ENCODE measurements around the gene TMEM176A.

Gene TMEM176A

GRCh38 chr7:150814328-150815001 is 13.9 kb downstream of the TMEM176A start:
- DNase-seq, result no peak
- no peak overlapping the region for H3K27ac ChIP-seq (ENCODE audit: insufficient read depth, low read length, poor library complexity, severe bottlenecking)
- H3K4me3 ChIP-seq (ENCODE audit: insufficient read depth, low read depth, low read length, poor library complexity, severe bottlenecking), result no peak overlapping the region
- H3K36me3 ChIP-seq (ENCODE audit: control insufficient read depth, insufficient read depth, low read length), result no peaks in the 10 kb centered on the region
- no peaks in the 10 kb centered on the region for H3K27me3 ChIP-seq (replicated peaks; ENCODE audit: control insufficient read depth, insufficient read depth, low read length, poor library complexity, severe bottlenecking)
- H3K4me1 ChIP-seq (ENCODE audit: control insufficient read depth, insufficient read depth, low read length, poor library complexity, severe bottlenecking), result no peaks in the 10 kb centered on the region
- no peaks in the 10 kb centered on the region for H3K9me3 ChIP-seq (ENCODE audit: control insufficient read depth, low read length)

- Histone ChIP-seq H3K9me3 (ENCODE audit: control insufficient read depth, low read length) (no peaks in the 10 kb centered on the region), H3K36me3 (ENCODE audit: control insufficient read depth, insufficient read depth, low read length) (no peaks in the 10 kb centered on the region), H3K4me3 (ENCODE audit: insufficient read depth, low read depth, low read length, poor library complexity, severe bottlenecking) (no peak overlapping the region), H3K27me3 (replicated peaks; ENCODE audit: control insufficient read depth, insufficient read depth, low read length, poor library complexity, severe bottlenecking) (no peaks in the 10 kb centered on the region), H3K27ac (ENCODE audit: insufficient read depth, low read length, poor library complexity, severe bottlenecking) (no peak overlapping the region), H3K4me1 (ENCODE audit: control insufficient read depth, insufficient read depth, low read length, poor library complexity, severe bottlenecking) (no peaks in the 10 kb centered on the region)
- no peak for DNase-seq
Measured at GRCh38 chr7:150818971-150819370, 18.4 kb downstream of the TMEM176A start.

- Histone ChIP-seq H3K27me3 (replicated peaks; ENCODE audit: control insufficient read depth, insufficient read depth, low read length, poor library complexity, severe bottlenecking) (no peaks in the 10 kb centered on the region), H3K9me3 (ENCODE audit: control insufficient read depth, low read length) (no peaks in the 10 kb centered on the region), H3K36me3 (ENCODE audit: control insufficient read depth, insufficient read depth, low read length) (no peaks in the 10 kb centered on the region), H3K27ac (ENCODE audit: insufficient read depth, low read length, poor library complexity, severe bottlenecking) (no peak overlapping the region), H3K4me1 (ENCODE audit: control insufficient read depth, insufficient read depth, low read length, poor library complexity, severe bottlenecking) (no peaks in the 10 kb centered on the region), H3K4me3 (ENCODE audit: insufficient read depth, low read depth, low read length, poor library complexity, severe bottlenecking) (no peak overlapping the region)
- no peak for DNase-seq
Measured at GRCh38 chr7:150820148-150820547, 19.6 kb downstream of the TMEM176A start.

- H3K27ac ChIP-seq (ENCODE audit: insufficient read depth, low read length, poor library complexity, severe bottlenecking), result no peak overlapping the region
- DNase-seq, result no peak
Measured at GRCh38 chr7:150820578-150821198, 20.1 kb downstream of the TMEM176A start.

GRCh38 chr7:150823043-150823442 is 22.5 kb downstream of the TMEM176A start:
- no peak overlapping the region for H3K27ac ChIP-seq (ENCODE audit: insufficient read depth, low read length, poor library complexity, severe bottlenecking)
- H3K4me1 ChIP-seq (ENCODE audit: control insufficient read depth, insufficient read depth, low read length, poor library complexity, severe bottlenecking), result no peaks in the 10 kb centered on the region
- no peaks in the 10 kb centered on the region for H3K36me3 ChIP-seq (ENCODE audit: control insufficient read depth, insufficient read depth, low read length)
- H3K27me3 ChIP-seq (replicated peaks; ENCODE audit: control insufficient read depth, insufficient read depth, low read length, poor library complexity, severe bottlenecking), result no peaks in the 10 kb centered on the region
- H3K9me3 ChIP-seq (ENCODE audit: control insufficient read depth, low read length), result no peaks in the 10 kb centered on the region
- no peak overlapping the region for H3K4me3 ChIP-seq (ENCODE audit: insufficient read depth, low read depth, low read length, poor library complexity, severe bottlenecking)
- DNase-seq, result no peak

More at GRCh38 chr7:150820578-150821198, 20.1 kb downstream of the TMEM176A start:
- H3K4me3 ChIP-seq (ENCODE audit: insufficient read depth, low read depth, low read length, poor library complexity, severe bottlenecking), result no peak overlapping the region
- H3K4me1 ChIP-seq (ENCODE audit: control insufficient read depth, insufficient read depth, low read length, poor library complexity, severe bottlenecking), result no peaks in the 10 kb centered on the region
- no peaks in the 10 kb centered on the region for H3K27me3 ChIP-seq (replicated peaks; ENCODE audit: control insufficient read depth, insufficient read depth, low read length, poor library complexity, severe bottlenecking)
- H3K9me3 ChIP-seq (ENCODE audit: control insufficient read depth, low read length), result no peaks in the 10 kb centered on the region
- H3K36me3 ChIP-seq (ENCODE audit: control insufficient read depth, insufficient read depth, low read length), result no peaks in the 10 kb centered on the region

- DNase-seq, result no peak
- no peaks in the 10 kb centered on the region for H3K27me3 ChIP-seq (replicated peaks; ENCODE audit: control insufficient read depth, insufficient read depth, low read length, poor library complexity, severe bottlenecking)
- no peak overlapping the region for H3K27ac ChIP-seq (ENCODE audit: insufficient read depth, low read length, poor library complexity, severe bottlenecking)
- H3K9me3 ChIP-seq (ENCODE audit: control insufficient read depth, low read length), result no peaks in the 10 kb centered on the region
- H3K4me3 ChIP-seq (ENCODE audit: insufficient read depth, low read depth, low read length, poor library complexity, severe bottlenecking), result no peak overlapping the region
- no peaks in the 10 kb centered on the region for H3K4me1 ChIP-seq (ENCODE audit: control insufficient read depth, insufficient read depth, low read length, poor library complexity, severe bottlenecking)
- H3K36me3 ChIP-seq (ENCODE audit: control insufficient read depth, insufficient read depth, low read length), result no peaks in the 10 kb centered on the region
Measured at GRCh38 chr7:150823484-150824126, 23.0 kb downstream of the TMEM176A start.

GRCh38 chr7:150824379-150825177 is 24.0 kb downstream of the TMEM176A start:
- Histone ChIP-seq H3K36me3 (ENCODE audit: control insufficient read depth, insufficient read depth, low read length) (no peaks in the 10 kb centered on the region), H3K4me1 (ENCODE audit: control insufficient read depth, insufficient read depth, low read length, poor library complexity, severe bottlenecking) (no peaks in the 10 kb centered on the region), H3K4me3 (ENCODE audit: insufficient read depth, low read depth, low read length, poor library complexity, severe bottlenecking) (no peak overlapping the region), H3K9me3 (ENCODE audit: control insufficient read depth, low read length) (no peaks in the 10 kb centered on the region), H3K27me3 (replicated peaks; ENCODE audit: control insufficient read depth, insufficient read depth, low read length, poor library complexity, severe bottlenecking) (no peaks in the 10 kb centered on the region), H3K27ac (ENCODE audit: insufficient read depth, low read length, poor library complexity, severe bottlenecking) (no peak overlapping the region)
- no peak for DNase-seq

- Histone ChIP-seq H3K4me3 (ENCODE audit: insufficient read depth, low read depth, low read length, poor library complexity, severe bottlenecking) (no peak overlapping the region), H3K4me1 (ENCODE audit: control insufficient read depth, insufficient read depth, low read length, poor library complexity, severe bottlenecking) (no peaks in the 10 kb centered on the region), H3K27ac (ENCODE audit: insufficient read depth, low read length, poor library complexity, severe bottlenecking) (no peak overlapping the region), H3K27me3 (replicated peaks; ENCODE audit: control insufficient read depth, insufficient read depth, low read length, poor library complexity, severe bottlenecking) (no peaks in the 10 kb centered on the region), H3K36me3 (ENCODE audit: control insufficient read depth, insufficient read depth, low read length) (no peaks in the 10 kb centered on the region), H3K9me3 (ENCODE audit: control insufficient read depth, low read length) (no peaks in the 10 kb centered on the region)
- no peak for DNase-seq
Measured at GRCh38 chr7:150826061-150826849, 25.7 kb downstream of the TMEM176A start.

GRCh38 chr7:150828384-150828783 is 27.8 kb downstream of the TMEM176A start:
- no peaks in the 10 kb centered on the region for H3K9me3 ChIP-seq (ENCODE audit: control insufficient read depth, low read length)
- H3K27ac ChIP-seq (ENCODE audit: insufficient read depth, low read length, poor library complexity, severe bottlenecking), result no peak overlapping the region
- H3K4me3 ChIP-seq (ENCODE audit: insufficient read depth, low read depth, low read length, poor library complexity, severe bottlenecking), result no peak overlapping the region
- DNase-seq, result no peak
- H3K4me1 ChIP-seq (ENCODE audit: control insufficient read depth, insufficient read depth, low read length, poor library complexity, severe bottlenecking), result no peaks in the 10 kb centered on the region
- peaks cover 5% of the 10 kb centered on the region for H3K27me3 ChIP-seq (replicated peaks; ENCODE audit: control insufficient read depth, insufficient read depth, low read length, poor library complexity, severe bottlenecking)
- H3K36me3 ChIP-seq (ENCODE audit: control insufficient read depth, insufficient read depth, low read length), result no peaks in the 10 kb centered on the region
